ENCODE data around the gene GALNT13.

GRCh38 chr2:154238252-154238651 lies 366.5 kb downstream of the GALNT13 start:
- TF ChIP-seq YY1 (IDR thresholded peaks at IDR 0.05; ENCODE audit: insufficient read depth, insufficient read length) (no peak), SUZ12 (IDR thresholded peaks at IDR 0.05; ENCODE audit: extremely low read depth, insufficient read depth, insufficient read length) (no peak), ZNF274 (IDR thresholded peaks at IDR 0.05; ENCODE audit: low read depth, low read length) (no peak)

Measured in NT2/D1 (cell line).